Measurements from ENCODE around the gene CASP1.
"Not testable (repeated sequence)": the region's sequence is repeated elsewhere in the genome, so short reads cannot be mapped to it uniquely, and the experiment has no call there.

DNA sequence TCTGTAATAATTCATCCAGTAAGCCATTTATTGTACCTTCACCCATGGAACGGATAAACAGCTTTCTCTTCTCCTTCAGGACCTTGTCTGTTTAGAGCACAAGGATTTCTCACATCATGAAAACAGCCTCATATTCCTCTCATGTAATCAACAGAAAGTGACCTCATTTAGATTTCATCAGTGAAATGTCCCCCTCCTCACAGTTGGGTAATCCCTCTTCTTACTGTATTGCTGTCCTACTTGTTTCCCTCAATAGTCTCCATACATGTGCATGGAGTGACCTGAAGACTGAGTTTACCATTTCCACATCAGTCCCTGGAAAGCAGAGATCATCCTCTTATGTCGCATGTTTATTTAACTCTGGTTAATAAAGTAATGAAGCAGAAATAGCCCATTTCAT lies 556 bp downstream of the CASP1 start:
- not testable (repeated sequence) for TF ChIP-seq SP7 (tag by site-specific recombination; IDR thresholded peaks at IDR 0.05); ZNF274 (IDR thresholded peaks at IDR 0.05; ENCODE audit: low read length); ZNF274 (tag by site-specific recombination; IDR thresholded peaks at IDR 0.05; ENCODE audit: borderline replicate concordance); ZSCAN16 (tag by site-specific recombination; IDR thresholded peaks at IDR 0.05); ZNF138 (tag by site-specific recombination; IDR thresholded peaks at IDR 0.05; ENCODE audit: borderline replicate concordance); ZBTB21 (tag by site-specific recombination; IDR thresholded peaks at IDR 0.05); ZNF350 (tag by site-specific recombination; IDR thresholded peaks at IDR 0.05); ZNF140 (tag by site-specific recombination; IDR thresholded peaks at IDR 0.05); ZNF416 (tag by site-specific recombination; IDR thresholded peaks at IDR 0.05); HOXA7 (CRISPR knock-in tag; IDR thresholded peaks at IDR 0.05; ENCODE audit: borderline replicate concordance)
- TF ChIP-seq, protein P1, sequence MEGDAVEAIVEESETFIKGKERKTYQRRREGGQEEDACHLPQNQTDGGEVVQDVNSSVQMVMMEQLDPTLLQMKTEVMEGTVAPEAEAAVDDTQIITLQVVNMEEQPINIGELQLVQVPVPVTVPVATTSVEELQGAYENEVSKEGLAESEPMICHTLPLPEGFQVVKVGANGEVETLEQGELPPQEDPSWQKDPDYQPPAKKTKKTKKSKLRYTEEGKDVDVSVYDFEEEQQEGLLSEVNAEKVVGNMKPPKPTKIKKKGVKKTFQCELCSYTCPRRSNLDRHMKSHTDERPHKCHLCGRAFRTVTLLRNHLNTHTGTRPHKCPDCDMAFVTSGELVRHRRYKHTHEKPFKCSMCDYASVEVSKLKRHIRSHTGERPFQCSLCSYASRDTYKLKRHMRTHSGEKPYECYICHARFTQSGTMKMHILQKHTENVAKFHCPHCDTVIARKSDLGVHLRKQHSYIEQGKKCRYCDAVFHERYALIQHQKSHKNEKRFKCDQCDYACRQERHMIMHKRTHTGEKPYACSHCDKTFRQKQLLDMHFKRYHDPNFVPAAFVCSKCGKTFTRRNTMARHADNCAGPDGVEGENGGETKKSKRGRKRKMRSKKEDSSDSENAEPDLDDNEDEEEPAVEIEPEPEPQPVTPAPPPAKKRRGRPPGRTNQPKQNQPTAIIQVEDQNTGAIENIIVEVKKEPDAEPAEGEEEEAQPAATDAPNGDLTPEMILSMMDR (tag by site-specific recombination; IDR thresholded peaks at IDR 0.05) = not testable (repeated sequence)
- TF ChIP-seq, protein P2, sequence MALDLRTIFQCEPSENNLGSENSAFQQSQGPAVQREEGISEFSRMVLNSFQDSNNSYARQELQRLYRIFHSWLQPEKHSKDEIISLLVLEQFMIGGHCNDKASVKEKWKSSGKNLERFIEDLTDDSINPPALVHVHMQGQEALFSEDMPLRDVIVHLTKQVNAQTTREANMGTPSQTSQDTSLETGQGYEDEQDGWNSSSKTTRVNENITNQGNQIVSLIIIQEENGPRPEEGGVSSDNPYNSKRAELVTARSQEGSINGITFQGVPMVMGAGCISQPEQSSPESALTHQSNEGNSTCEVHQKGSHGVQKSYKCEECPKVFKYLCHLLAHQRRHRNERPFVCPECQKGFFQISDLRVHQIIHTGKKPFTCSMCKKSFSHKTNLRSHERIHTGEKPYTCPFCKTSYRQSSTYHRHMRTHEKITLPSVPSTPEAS (tag by site-specific recombination; IDR thresholded peaks at IDR 0.05) = not testable (repeated sequence)

Measured in HEK293 (cell line).